Activated CD4-positive, alpha-beta T cell treated with anti-CD3 and anti-CD28 coated beads for 36 hours (primary cell): Measurements from ENCODE around the gene MYH11. TPM values are rescaled to one million over a fixed set of nuclear protein-coding genes. Genes with fewer than 3 reads are reported as not detected.

Experiments
- ATAC-seq: fragments of 200-7000 bp; cut with Tn5 transposase; one replicate; pipeline ENCODE4 v1.10.0; 2021; ENCODE audit warnings: mild to moderate bottlenecking, moderate library complexity
- CTCF ChIA-PET: fragments of 350-600 bp; sonication (Branson Sonifier 250); formaldehyde crosslinking; loops from one replicate; lab custom pipeline; 2021; ENCODE audit warnings: antibody characterized with exemption; lab: Charles Lee
- POLR2A ChIA-PET: fragments of 350-600 bp; sonication (Branson Sonifier 250); formaldehyde crosslinking; loops from one replicate; lab custom pipeline; 2021; ENCODE audit warnings: antibody characterized with exemption, inconsistent platforms; lab: Charles Lee
- DNase-seq: peaks from one replicate; pipeline ENCODE4 v3.0.0-alpha.2; 2020
- H3K27ac Mint-ChIP-seq: one replicate; pipeline ENCODE4 v1.8.0; 2021; ENCODE audit warnings: mixed read lengths
- H3K27me3 Mint-ChIP-seq: one replicate; pipeline ENCODE4 v1.8.0; 2021; ENCODE audit warnings: mixed read lengths
- H3K36me3 Mint-ChIP-seq: one replicate; pipeline ENCODE4 v1.8.0; 2021; ENCODE audit warnings: low read depth, mixed read lengths
- H3K4me1 Mint-ChIP-seq: one replicate; pipeline ENCODE4 v1.8.0; 2021; ENCODE audit warnings: mixed read lengths
- H3K4me3 Mint-ChIP-seq: one replicate; pipeline ENCODE4 v1.8.0; 2021; ENCODE audit warnings: mild to moderate bottlenecking, moderate library complexity, mixed read lengths
- H3K9me3 Mint-ChIP-seq: one replicate; pipeline ENCODE4 v1.8.0; 2021; ENCODE audit warnings: low read depth, mixed read lengths
- intact Hi-C, 2 experiments: fragments of 100-400 bp; cut with DNase I in 1 of 2; cut with micrococcal nuclease in 1 of 2; formaldehyde crosslinking; loops; one replicate each; pipeline versions ENCODE4 v1.14.2 to v1.15.1; 2022 to 2024; cut with DNase I, micrococcal nuclease
- total RNA-seq, 2 experiments: library from RNA; stranded (reverse); gene quantifications; one replicate each; pipeline ENCODE4 v1.2.3, GENCODE V29; 2021

MYH11 gene
- total RNA-seq, 2 experiments from 2014 or later: not detected

DNA sequence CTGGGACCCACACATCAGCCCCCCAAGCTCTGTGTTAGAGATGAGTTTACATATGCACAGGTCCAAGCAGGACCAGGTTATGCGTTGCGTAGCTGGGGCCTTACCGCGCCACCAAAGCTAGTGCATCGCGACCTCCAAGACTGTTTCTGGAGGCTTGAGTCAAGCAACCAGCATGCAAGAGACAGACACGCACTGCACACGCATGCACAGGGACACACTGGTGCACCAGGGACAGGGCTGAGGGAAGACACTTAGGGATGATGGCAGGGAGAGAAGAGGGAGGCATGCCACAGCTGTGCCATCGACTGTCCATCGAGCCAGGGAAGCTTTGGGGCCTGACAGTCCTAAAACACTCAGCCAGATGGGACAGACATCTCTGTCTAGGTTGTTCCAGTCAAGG, 72.8 kb downstream of the MYH11 start:
- no peaks in the 10 kb centered on the region for H3K27me3 Mint-ChIP-seq
- intact Hi-C loops: no loop called here
- ChIA-PET CTCF (interaction anchor here (0.9 kb wide), 1 partner anchor 403 kb away, joined by 3 read pairs; no protein-coding TSS in a partner anchor), POLR2A (no interaction called here)
- ATAC-seq: no peak
- no peak for DNase-seq
- H3K36me3 Mint-ChIP-seq: no peaks in the 10 kb centered on the region
- no peak overlapping the region for H3K4me3 Mint-ChIP-seq
- H3K27ac Mint-ChIP-seq: no peak overlapping the region
- H3K9me3 Mint-ChIP-seq: no peaks in the 10 kb centered on the region
- H3K4me1 Mint-ChIP-seq: no peaks in the 10 kb centered on the region

DNA sequence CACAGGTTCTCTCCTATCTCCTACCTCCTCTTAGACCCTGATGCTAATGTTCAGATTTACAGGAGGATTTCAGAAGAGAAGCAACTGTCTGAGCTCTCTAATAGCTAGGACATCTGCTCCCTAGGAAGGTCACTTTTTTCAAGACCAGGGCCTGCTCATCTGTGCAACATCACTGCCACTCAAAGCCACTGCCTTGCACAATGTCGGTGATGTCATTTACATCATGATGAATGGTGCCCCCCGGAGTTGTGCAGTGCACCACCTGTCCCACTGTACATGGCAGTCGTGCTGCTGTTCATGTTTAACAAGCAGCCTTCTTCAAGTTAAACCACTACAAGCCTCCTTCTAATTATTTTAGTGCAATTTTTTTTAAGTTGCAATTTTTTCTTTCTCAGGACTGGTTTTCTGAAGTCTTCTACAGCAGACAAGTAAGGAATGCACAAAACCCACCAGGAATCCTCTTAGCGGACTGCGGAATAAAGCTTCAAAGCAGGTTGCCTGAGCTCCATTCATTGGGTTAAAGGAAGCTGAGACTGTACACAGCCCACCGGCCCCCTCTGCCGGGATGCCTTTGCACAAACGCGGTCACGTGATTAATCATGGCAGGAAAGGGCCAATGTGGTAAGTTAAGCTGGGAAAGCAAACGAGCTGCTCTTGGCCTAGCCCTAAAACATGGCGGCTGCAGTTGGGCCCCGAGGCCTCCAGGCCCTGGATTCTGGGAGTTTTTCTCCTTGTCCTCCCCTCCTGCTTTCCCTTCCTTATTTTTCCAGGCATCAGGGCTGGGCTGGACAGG, 74.1 kb downstream of the MYH11 start:
- H3K27ac Mint-ChIP-seq: no peak overlapping the region
- H3K36me3 Mint-ChIP-seq: no peaks in the 10 kb centered on the region
- DNase-seq (peak; percentile 8), ATAC-seq (no peak)
- no peaks in the 10 kb centered on the region for H3K9me3 Mint-ChIP-seq
- H3K4me1 Mint-ChIP-seq: no peaks in the 10 kb centered on the region
- H3K4me3 Mint-ChIP-seq: no peak overlapping the region
- POLR2A ChIA-PET: no interaction called here
- intact Hi-C loops: no loop called here
- no peaks in the 10 kb centered on the region for H3K27me3 Mint-ChIP-seq
- CTCF ChIA-PET: interaction anchor here (0.9 kb wide), 1 partner anchor 405 kb away, joined by 3 read pairs; no protein-coding TSS in a partner anchor

DNA sequence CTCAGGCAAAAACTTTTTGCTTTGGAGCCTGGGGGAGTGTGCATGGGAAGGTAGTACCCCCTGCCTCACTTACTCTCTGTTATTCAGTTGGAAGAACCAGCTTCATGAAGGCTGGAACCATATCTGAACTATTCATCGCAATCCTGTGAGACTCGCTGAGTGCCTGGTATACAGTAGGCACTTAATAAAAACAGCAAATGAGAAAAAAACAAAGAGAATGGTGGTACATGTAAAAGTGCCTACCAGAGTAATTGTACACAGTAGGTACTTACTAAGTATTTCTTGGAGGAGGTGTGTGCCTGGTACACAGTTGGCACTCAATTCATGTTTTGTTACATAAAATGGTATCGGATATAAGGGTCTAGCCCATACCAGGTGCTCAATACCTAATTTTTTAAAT, 75.2 kb downstream of the MYH11 start:
- ATAC-seq: no peak

DNA sequence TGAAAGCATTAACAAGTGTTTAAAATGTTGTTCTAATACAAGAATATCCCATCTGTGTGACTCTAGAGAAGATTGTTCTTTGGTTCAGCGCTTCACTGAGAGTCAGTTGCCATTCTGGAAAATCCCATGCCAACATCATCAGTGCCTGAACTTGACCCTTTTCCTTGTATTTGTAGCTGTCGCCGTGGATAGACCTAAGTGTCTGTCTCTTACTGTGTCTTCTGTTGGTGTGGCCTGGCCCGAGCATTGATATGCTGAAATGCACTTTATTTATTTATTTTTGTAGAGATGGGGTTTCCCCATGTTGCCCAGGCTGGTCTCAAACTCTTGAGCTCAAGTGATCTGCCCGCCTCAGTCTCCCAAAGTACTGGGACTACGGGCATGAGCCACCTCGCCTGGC, 76.0 kb downstream of the MYH11 start:
- Mint-ChIP-seq H3K9me3 (no peaks in the 10 kb centered on the region), H3K4me3 (no peak overlapping the region), H3K4me1 (no peaks in the 10 kb centered on the region), H3K27me3 (no peaks in the 10 kb centered on the region), H3K27ac (no peak overlapping the region), H3K36me3 (no peaks in the 10 kb centered on the region)
- DNase-seq: no peak
- ChIA-PET CTCF (no interaction called here), POLR2A (no interaction called here)
- intact Hi-C loops: no loop called here
- no peak for ATAC-seq

More for the DNA sequence above, 75.2 kb downstream of the MYH11 start:
- H3K36me3 Mint-ChIP-seq: no peaks in the 10 kb centered on the region
- H3K4me3 Mint-ChIP-seq: no peak overlapping the region
- ChIA-PET POLR2A (no interaction called here), CTCF (no interaction called here)
- DNase-seq: no peak
- no peak overlapping the region for H3K27ac Mint-ChIP-seq
- intact Hi-C loops: no loop called here
- H3K27me3 Mint-ChIP-seq: no peaks in the 10 kb centered on the region
- no peaks in the 10 kb centered on the region for H3K9me3 Mint-ChIP-seq
- no peaks in the 10 kb centered on the region for H3K4me1 Mint-ChIP-seq

DNA sequence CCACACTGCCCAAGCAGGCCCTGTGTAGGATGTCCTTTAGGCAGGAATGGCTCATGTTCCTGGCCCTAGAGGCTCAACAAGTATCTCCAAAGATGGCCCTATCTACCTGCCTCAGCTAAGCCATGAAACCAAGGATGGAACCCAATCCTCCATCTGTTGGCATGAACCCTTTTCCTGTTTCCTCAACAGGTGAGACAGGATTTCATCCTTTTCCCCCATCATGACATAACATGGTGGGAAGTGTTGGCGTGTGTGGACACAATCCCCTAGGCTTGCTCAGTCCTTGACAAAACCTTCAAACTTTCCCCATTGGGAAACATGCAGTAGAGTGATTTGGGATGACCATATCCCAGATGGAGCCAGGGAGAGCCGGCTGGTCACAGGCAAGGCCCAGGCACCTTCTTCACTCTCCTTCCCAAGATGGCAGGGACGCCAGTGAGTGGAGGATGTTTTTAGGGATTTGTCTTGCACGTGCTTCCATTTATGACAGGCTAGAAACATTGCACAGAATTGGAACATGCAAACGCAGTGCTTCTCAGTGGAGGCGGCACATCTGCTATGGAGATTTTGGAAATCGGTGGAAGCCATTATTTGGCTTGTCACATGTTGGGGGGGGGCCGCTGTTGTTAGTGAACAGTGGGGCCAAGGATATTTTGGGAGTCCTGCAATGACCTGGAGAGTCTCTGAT, 77.0 kb downstream of the MYH11 start:
- ChIA-PET POLR2A (no interaction called here), CTCF (no interaction called here)
- Mint-ChIP-seq H3K27me3 (no peaks in the 10 kb centered on the region), H3K36me3 (no peaks in the 10 kb centered on the region), H3K9me3 (no peaks in the 10 kb centered on the region), H3K27ac (no peak overlapping the region), H3K4me3 (no peak overlapping the region), H3K4me1 (no peaks in the 10 kb centered on the region)
- no peak for DNase-seq
- intact Hi-C loops: no loop called here
- no peak for ATAC-seq

DNA sequence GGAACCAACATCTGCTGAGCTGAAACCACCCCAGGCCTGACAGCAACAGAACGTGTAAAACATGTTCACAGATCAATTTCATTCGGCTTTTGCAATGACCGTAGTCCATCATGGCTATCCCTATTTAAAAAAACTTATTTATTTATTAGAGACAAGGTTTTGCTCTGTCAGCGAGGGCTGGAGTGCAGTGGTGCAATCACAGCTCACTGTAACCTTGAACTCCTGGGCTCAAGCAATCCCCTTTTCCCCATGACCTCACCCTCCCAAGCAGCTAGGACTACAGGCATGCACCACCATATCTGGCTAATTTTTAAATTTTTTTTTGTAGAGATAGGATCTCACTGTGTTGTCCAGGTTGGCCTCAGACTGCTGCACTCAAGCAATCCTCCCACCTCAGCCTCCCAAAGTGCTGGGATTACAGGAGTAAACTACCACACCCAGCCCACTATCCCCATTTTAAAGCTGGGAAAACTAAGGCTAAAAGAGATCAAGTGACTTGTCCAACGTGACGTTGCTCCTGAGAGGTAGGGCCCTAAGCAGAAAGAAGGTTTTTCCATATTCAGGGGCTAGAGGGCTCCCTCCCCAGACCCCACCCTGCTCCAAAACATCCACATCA, 77.7 kb downstream of the MYH11 start:
- no peak for DNase-seq
- H3K9me3 Mint-ChIP-seq: no peaks in the 10 kb centered on the region
- intact Hi-C loops: no loop called here
- no peak overlapping the region for H3K27ac Mint-ChIP-seq
- ChIA-PET POLR2A (no interaction called here), CTCF (no interaction called here)
- ATAC-seq: no peak
- no peaks in the 10 kb centered on the region for H3K27me3 Mint-ChIP-seq
- H3K4me1 Mint-ChIP-seq: no peaks in the 10 kb centered on the region
- no peak overlapping the region for H3K4me3 Mint-ChIP-seq
- H3K36me3 Mint-ChIP-seq: no peaks in the 10 kb centered on the region

DNA sequence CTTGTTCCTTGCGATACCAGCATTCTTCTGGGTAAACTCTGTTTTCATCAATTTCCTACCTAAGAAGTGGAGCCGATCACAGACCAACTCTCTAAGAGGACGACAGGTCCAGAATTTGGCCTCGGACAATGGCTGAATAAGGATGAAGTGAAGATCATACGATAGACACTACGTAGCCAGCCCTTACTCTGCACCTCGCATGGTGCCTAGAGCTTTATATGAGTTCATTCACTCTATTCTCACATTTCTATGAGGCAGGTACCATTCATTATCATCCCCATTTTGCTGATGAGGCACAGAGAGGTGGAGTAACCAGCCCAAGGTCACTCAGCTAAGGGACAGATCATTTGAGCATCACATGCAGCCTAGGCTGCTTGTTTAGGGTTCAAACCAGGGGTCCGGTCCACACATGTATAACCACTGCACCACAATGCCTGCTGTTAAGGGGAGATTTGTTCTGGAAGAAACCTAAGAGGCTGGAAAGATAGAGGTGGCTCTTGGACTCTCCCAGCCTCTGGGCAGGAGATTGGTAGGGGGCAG, 78.6 kb downstream of the MYH11 start:
- ChIA-PET POLR2A (no interaction called here), CTCF (interaction anchor here (0.6 to 0.9 kb wide), 3 partner anchors 9 to 45 kb away, joined by 3 read pairs; no protein-coding TSS in a partner anchor)
- H3K27me3 Mint-ChIP-seq: no peaks in the 10 kb centered on the region
- DNase-seq: no peak
- ATAC-seq: no peak
- no peak overlapping the region for H3K27ac Mint-ChIP-seq
- no peaks in the 10 kb centered on the region for H3K4me1 Mint-ChIP-seq
- intact Hi-C loops: no loop called here
- H3K4me3 Mint-ChIP-seq: no peak overlapping the region
- no peaks in the 10 kb centered on the region for H3K36me3 Mint-ChIP-seq
- no peaks in the 10 kb centered on the region for H3K9me3 Mint-ChIP-seq

DNA sequence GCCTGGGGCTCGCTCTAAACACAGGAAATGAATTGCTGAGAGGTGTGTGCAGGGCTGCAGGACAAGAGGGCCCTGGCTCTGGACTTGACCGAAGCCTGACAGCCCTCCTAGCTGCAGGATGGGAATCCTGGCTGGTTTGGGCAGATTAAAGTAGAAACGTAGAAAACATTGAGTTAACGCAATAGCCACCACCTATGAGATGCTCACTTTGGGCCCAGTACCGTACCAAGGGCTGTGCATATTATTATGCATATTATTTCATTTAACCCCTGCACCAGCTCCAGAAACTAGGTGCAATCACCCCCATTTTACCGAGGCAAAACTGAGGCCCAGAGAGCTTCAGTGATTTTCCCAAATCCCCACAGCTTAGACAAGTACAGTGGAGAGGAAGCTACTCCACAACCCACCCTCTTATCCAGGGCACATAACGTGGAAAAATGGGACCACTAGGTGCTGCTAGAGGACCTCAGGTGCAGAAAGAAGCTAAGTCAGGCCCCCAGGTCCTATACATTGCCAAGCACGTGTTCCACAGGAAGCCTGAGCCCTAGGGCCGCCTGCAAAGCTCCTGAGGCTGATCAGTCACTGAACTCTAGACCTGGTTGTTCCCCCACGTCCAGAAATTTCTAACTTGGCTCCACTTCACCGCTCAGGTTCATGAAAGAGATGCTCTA, 79.2 kb downstream of the MYH11 start:
- no peak overlapping the region for H3K4me3 Mint-ChIP-seq
- no peaks in the 10 kb centered on the region for H3K27me3 Mint-ChIP-seq
- intact Hi-C loops: no loop called here
- no peaks in the 10 kb centered on the region for H3K4me1 Mint-ChIP-seq
- H3K36me3 Mint-ChIP-seq: no peaks in the 10 kb centered on the region
- ChIA-PET POLR2A (no interaction called here), CTCF (interaction anchor here (0.6 to 1.0 kb wide), 4 partner anchors 9 to 47 kb away, joined by 3 read pairs; no protein-coding TSS in a partner anchor)
- H3K27ac Mint-ChIP-seq: no peak overlapping the region
- ATAC-seq (peak; percentile 58), DNase-seq (peak; percentile 44)
- H3K9me3 Mint-ChIP-seq: no peaks in the 10 kb centered on the region

DNA sequence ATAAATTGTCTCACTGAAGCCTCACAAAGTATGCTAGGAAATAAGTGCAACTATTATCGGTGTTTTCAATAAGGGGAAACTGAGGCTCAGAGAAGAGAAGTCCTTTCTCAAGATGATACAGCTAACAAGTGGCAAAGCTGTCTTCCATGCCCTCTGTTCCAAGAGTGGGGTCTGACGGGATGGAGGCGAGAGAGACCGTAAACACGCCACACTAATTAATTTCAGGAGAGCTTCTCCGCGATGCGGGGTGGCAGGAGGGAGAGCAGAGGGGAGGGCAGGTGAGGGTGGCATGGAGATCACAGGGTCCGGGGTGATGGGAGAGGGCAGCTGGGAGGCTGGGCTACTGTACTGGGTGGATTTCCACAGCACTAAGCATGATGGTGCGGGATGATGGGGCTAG, 80.3 kb downstream of the MYH11 start:
- H3K36me3 Mint-ChIP-seq: no peaks in the 10 kb centered on the region
- ChIA-PET CTCF (no interaction called here), POLR2A (no interaction called here)
- no peak overlapping the region for H3K4me3 Mint-ChIP-seq
- no peaks in the 10 kb centered on the region for H3K9me3 Mint-ChIP-seq
- H3K27me3 Mint-ChIP-seq: no peaks in the 10 kb centered on the region
- ATAC-seq: no peak
- intact Hi-C loops: no loop called here
- no peak for DNase-seq
- no peak overlapping the region for H3K27ac Mint-ChIP-seq
- H3K4me1 Mint-ChIP-seq: no peaks in the 10 kb centered on the region

DNA sequence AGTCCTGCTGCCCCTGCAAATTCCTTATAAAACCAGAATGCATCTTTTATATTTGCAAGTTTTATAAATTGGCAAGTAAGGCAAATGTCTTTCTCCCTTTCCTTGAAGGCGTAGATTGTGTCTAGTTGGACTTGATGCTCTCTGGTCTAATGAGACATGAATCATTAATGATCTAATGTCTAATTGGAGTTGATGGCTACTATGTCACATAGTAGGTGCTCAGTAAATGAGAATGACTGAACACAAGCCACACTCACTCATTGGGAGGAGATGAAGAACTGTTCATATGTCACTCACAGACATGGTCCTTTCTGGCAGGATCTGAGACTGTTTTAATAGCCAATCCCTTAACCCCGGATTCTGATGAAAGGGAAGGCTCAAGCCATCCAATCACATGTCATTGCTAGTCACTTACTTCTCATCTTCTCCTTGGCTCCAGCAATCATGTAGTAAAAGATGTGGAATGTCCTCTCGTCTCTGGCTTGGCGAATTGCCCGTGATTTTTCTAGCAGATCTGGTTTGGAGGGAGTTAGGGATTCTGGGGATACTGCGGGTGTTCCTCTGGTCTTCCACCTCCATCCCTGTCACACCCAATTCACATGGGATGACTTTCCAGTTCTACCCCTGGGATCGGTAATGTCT, 81.0 kb downstream of the MYH11 start:
- H3K27me3 Mint-ChIP-seq: no peaks in the 10 kb centered on the region
- H3K27ac Mint-ChIP-seq: no peak overlapping the region
- DNase-seq (no peak), ATAC-seq (no peak)
- CTCF ChIA-PET: interaction anchor here (0.6 kb wide), 1 partner anchor 352 kb away, joined by 4 read pairs; no protein-coding TSS in a partner anchor
- no peaks in the 10 kb centered on the region for H3K36me3 Mint-ChIP-seq
- no peaks in the 10 kb centered on the region for H3K4me1 Mint-ChIP-seq
- no peaks in the 10 kb centered on the region for H3K9me3 Mint-ChIP-seq
- no peak overlapping the region for H3K4me3 Mint-ChIP-seq
- POLR2A ChIA-PET: no interaction called here
- intact Hi-C loops: no loop called here

DNA sequence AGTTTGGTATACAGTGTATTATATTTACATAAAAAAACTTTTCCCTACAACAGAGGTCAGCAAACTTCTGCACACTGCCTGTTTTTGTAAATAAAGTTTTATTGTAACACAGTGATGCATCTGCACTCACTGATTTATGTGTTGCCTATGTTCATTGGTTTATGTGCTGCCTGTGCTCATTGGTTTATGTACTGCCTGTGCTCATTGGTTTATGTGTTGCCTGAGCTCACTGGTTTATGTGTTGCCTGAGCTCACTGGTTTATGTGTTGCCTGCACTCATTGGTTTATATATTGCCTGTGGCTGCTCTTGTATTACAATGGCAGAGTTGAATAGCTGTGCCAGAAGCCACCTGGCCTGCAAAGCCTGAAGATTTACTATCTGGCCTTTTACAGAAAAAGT, 81.6 kb downstream of the MYH11 start:
- H3K27me3 Mint-ChIP-seq: no peaks in the 10 kb centered on the region
- H3K9me3 Mint-ChIP-seq: no peaks in the 10 kb centered on the region
- H3K36me3 Mint-ChIP-seq: no peaks in the 10 kb centered on the region
- H3K27ac Mint-ChIP-seq: no peak overlapping the region
- CTCF ChIA-PET: interaction anchor here (0.6 to 1.0 kb wide), 3 partner anchors 9 to 404 kb away, joined by 3 to 6 read pairs (median 4); no protein-coding TSS in a partner anchor
- ATAC-seq (no peak), DNase-seq (no peak)
- intact Hi-C loops: no loop called here
- POLR2A ChIA-PET: no interaction called here
- H3K4me1 Mint-ChIP-seq: no peaks in the 10 kb centered on the region
- no peak overlapping the region for H3K4me3 Mint-ChIP-seq
